Thymus (tissue), 11 donors: ENCODE data around the gene S1PR3. TPM values are rescaled to one million over a fixed set of nuclear protein-coding genes. Genes with fewer than 3 reads are reported as not detected.

ENCODE experiments used
- DNase-seq, 9 donors: peaks; one replicate each; pipeline ENCODE4 v3.0.0-alpha.2; 2013; ENCODE audit warnings: low spot score in 9 of 9, low read depth in 6 of 9, missing footprints in 1 of 9
- H3K27ac ChIP-seq, 2 donors: one replicate each; pipeline ENCODE4 v1.5.1; 2013; ENCODE audit warnings: control low read depth in 1 of 2, low read depth in 1 of 2, low read length in 1 of 2, mild to moderate bottlenecking in 1 of 2, moderate library complexity in 1 of 2
- H3K27me3 ChIP-seq, 2 donors: one replicate each; pipeline ENCODE4 v1.5.1; 2013; ENCODE audit warnings: low read length in 1 of 2; ENCODE audit not compliant: control insufficient read depth in 2 of 2, insufficient read depth in 1 of 2
- H3K36me3 ChIP-seq, 2 donors: one replicate each; pipeline ENCODE4 v1.5.1; 2013; ENCODE audit warnings: low read length in 1 of 2, mild to moderate bottlenecking in 1 of 2, moderate library complexity in 1 of 2; ENCODE audit not compliant: control insufficient read depth in 2 of 2, insufficient read depth in 2 of 2
- H3K4me1 ChIP-seq, 2 donors: one replicate each; pipeline ENCODE4 v1.5.1; 2013; ENCODE audit warnings: low read length in 2 of 2; ENCODE audit not compliant: control insufficient read depth in 2 of 2, insufficient read depth in 2 of 2
- H3K4me3 ChIP-seq, 2 donors: one replicate each; pipeline ENCODE4 v1.5.1; 2013; ENCODE audit warnings: low read length in 2 of 2, control low read depth in 1 of 2, mild to moderate bottlenecking in 1 of 2
- H3K9me3 ChIP-seq, 2 donors: one replicate each; pipeline ENCODE4 v1.5.1; 2013; ENCODE audit warnings: low read length in 1 of 2, mild to moderate bottlenecking in 1 of 2; ENCODE audit not compliant: control insufficient read depth in 2 of 2, insufficient read depth in 1 of 2
- WGBS: extraction: QIAGEN DNeasy Blood & Tissue Kit; methylation state at CpG from one replicate; pipeline ENCODE4 v1.1.7; 2013; 5-methylcytosine and 5-hydroxymethylcytosine counted together
- polyA plus RNA-seq: library from polyadenylated mRNA; stranded (reverse); fragments of 200-250 nt; gene quantifications from one replicate; pipeline ENCODE4 v1.2.3, GENCODE V29; 2013
- total RNA-seq: library from RNA; stranded (reverse); fragments of 120-200 nt; gene quantifications from one replicate; pipeline ENCODE4 v1.2.4, GENCODE V29; 2013
- donor health status: healthy.

Gene S1PR3
- total and polyA plus RNA-seq, 2 donors = 4.7 to 5.9 TPM

GRCh38 chr9:89042984-89043383, 51.7 kb downstream of the S1PR3 start:
- Histone ChIP-seq H3K4me1 (no peaks in the 10 kb centered on the region), H3K4me3 (no peak overlapping the region), H3K27me3 (peaks cover 0 to 3% of the 10 kb centered on the region in 2 donors), H3K9me3 (no peaks in the 10 kb centered on the region), H3K27ac (no peak overlapping the region), H3K36me3 (no peaks in the 10 kb centered on the region)
- DNase-seq = no peak
- 95% methylated on average over 9 of the region's 9 CpGs for WGBS

- Histone ChIP-seq H3K27ac (no peak overlapping the region), H3K4me3 (no peak overlapping the region), H3K27me3 (peaks cover 0 to 2% of the 10 kb centered on the region in 2 donors), H3K4me1 (no peaks in the 10 kb centered on the region), H3K36me3 (no peaks in the 10 kb centered on the region), H3K9me3 (no peaks in the 10 kb centered on the region)
- DNase-seq = no peak
- 94% methylated on average over 2 of the region's 2 CpGs for WGBS
Measured at GRCh38 chr9:89044104-89044503, 52.8 kb downstream of the S1PR3 start.

GRCh38 chr9:89044881-89045280, 53.6 kb downstream of the S1PR3 start:
- H3K27ac ChIP-seq = no peak overlapping the region
- H3K9me3 ChIP-seq = no peaks in the 10 kb centered on the region
- no peak overlapping the region for H3K4me3 ChIP-seq
- 91% methylated on average over 4 of the region's 4 CpGs for WGBS
- H3K27me3 ChIP-seq = peaks cover 0 to 2% of the 10 kb centered on the region in 2 donors
- H3K4me1 ChIP-seq = no peaks in the 10 kb centered on the region
- no peak for DNase-seq
- no peaks in the 10 kb centered on the region for H3K36me3 ChIP-seq

GRCh38 chr9:89046832-89047231, 55.6 kb downstream of the S1PR3 start:
- Histone ChIP-seq H3K27ac (no peak overlapping the region), H3K4me3 (no peak overlapping the region), H3K9me3 (no peaks in the 10 kb centered on the region), H3K36me3 (no peaks in the 10 kb centered on the region), H3K4me1 (no peaks in the 10 kb centered on the region), H3K27me3 (peaks cover 0 to 2% of the 10 kb centered on the region in 2 donors)
- WGBS = 94% methylated on average over 2 of the region's 2 CpGs
- no peak for DNase-seq

GRCh38 chr9:89047667-89048066, 56.4 kb downstream of the S1PR3 start:
- H3K27me3 ChIP-seq = peaks cover 0 to under 1% of the 10 kb centered on the region in 2 donors
- no peaks in the 10 kb centered on the region for H3K4me1 ChIP-seq
- no peaks in the 10 kb centered on the region for H3K36me3 ChIP-seq
- no peak overlapping the region for H3K4me3 ChIP-seq
- no peak for DNase-seq
- 84% methylated on average over 4 of the region's 4 CpGs for WGBS
- no peak overlapping the region for H3K27ac ChIP-seq
- H3K9me3 ChIP-seq = no peaks in the 10 kb centered on the region

GRCh38 chr9:89048616-89049015, 57.3 kb downstream of the S1PR3 start:
- Histone ChIP-seq H3K9me3 (no peaks in the 10 kb centered on the region), H3K27me3 (no peaks in the 10 kb centered on the region), H3K4me3 (no peak overlapping the region), H3K4me1 (no peaks in the 10 kb centered on the region), H3K36me3 (no peaks in the 10 kb centered on the region), H3K27ac (no peak overlapping the region)
- no peak for DNase-seq
- WGBS = 95% methylated on average over 11 of the region's 11 CpGs

- no peak for DNase-seq
- H3K9me3 ChIP-seq = no peaks in the 10 kb centered on the region
- 92% methylated on average over 8 of the region's 8 CpGs for whole genome bisulfite sequencing
- no peaks in the 10 kb centered on the region for H3K27me3 ChIP-seq
- H3K4me1 ChIP-seq = no peaks in the 10 kb centered on the region
- no peak overlapping the region for H3K4me3 ChIP-seq
- no peaks in the 10 kb centered on the region for H3K36me3 ChIP-seq
- no peak overlapping the region for H3K27ac ChIP-seq
Measured at GRCh38 chr9:89049646-89050045, 58.4 kb downstream of the S1PR3 start.

GRCh38 chr9:89051421-89052025, 60.3 kb downstream of the S1PR3 start:
- H3K27me3 ChIP-seq = no peaks in the 10 kb centered on the region
- no peak overlapping the region for H3K4me3 ChIP-seq
- 93% methylated on average over 12 of the region's 12 CpGs for WGBS
- no peaks in the 10 kb centered on the region for H3K9me3 ChIP-seq
- DNase-seq = no peak
- no peaks in the 10 kb centered on the region for H3K36me3 ChIP-seq
- H3K4me1 ChIP-seq = no peaks in the 10 kb centered on the region
- H3K27ac ChIP-seq = no peak overlapping the region

GRCh38 chr9:89052470-89053097, 61.3 kb downstream of the S1PR3 start:
- DNase-seq = no peak
- no peaks in the 10 kb centered on the region for H3K36me3 ChIP-seq
- no peaks in the 10 kb centered on the region for H3K4me1 ChIP-seq
- H3K9me3 ChIP-seq = no peaks in the 10 kb centered on the region
- no peak overlapping the region for H3K4me3 ChIP-seq
- 95% methylated on average over 6 of the region's 6 CpGs for WGBS
- H3K27me3 ChIP-seq = no peaks in the 10 kb centered on the region
- no peak overlapping the region for H3K27ac ChIP-seq
